C4-2B (cell line): ENCODE measurements around the gene CDO1.

Experiments
- CTCF ChIP-seq: fragments of 450-650 bp; conservative IDR thresholded peaks from 2 replicates; pipeline ENCODE4 v1.5.1; 2017; ENCODE audit warnings: mild to moderate bottlenecking
- ZFX ChIP-seq: fragments of 450-650 bp; IDR thresholded peaks from 2 replicates; pipeline ENCODE4 v1.6.1; 2017

- TF ChIP-seq CTCF = no peak
- no peak for TF ChIP-seq ZFX
Observed at GRCh38 chr5:115858396-115858795, 41.9 kb upstream of the CDO1 start.
